H54 (cell line): ENCODE measurements around the gene BCCIP.
A peak's percentile ranks its signal among the peaks of the same experiment; 100 is the strongest.

Experiments used
- DNase-seq: peaks from one replicate; pipeline ENCODE4 v3.0.0; 2011; ENCODE audit warnings: low spot score, mixed read lengths; ENCODE audit not compliant: insufficient read length
- FAIRE-seq: peaks from 3 replicates; lab custom pipeline; 2011; peaks lifted over from hg19 to GRCh38; lab: Jason Lieb, UNC
- POLR2A ChIP-seq: IDR thresholded peaks from 2 replicates; pipeline ENCODE4 v1.6.1; 2011; ENCODE audit warnings: low read depth, mild to moderate bottlenecking, low read length

Gene BCCIP

GRCh38 chr10:125822878-125823662 lies at the start of gene BCCIP, which contains the start of gene UROS:
TSS of gene BCCIP (plus strand) at chr10:125823546. CDS start at chr10:125823558, 12 bp downstream.
TSS of gene UROS (minus strand) at chr10:125823258. CDS start at chr10:125816499, 6,759 bp downstream.
- DNase-seq (peak; percentile 64), FAIRE-seq (no peak)
- TF ChIP-seq POLR2A: peak; percentile 62

DNA sequence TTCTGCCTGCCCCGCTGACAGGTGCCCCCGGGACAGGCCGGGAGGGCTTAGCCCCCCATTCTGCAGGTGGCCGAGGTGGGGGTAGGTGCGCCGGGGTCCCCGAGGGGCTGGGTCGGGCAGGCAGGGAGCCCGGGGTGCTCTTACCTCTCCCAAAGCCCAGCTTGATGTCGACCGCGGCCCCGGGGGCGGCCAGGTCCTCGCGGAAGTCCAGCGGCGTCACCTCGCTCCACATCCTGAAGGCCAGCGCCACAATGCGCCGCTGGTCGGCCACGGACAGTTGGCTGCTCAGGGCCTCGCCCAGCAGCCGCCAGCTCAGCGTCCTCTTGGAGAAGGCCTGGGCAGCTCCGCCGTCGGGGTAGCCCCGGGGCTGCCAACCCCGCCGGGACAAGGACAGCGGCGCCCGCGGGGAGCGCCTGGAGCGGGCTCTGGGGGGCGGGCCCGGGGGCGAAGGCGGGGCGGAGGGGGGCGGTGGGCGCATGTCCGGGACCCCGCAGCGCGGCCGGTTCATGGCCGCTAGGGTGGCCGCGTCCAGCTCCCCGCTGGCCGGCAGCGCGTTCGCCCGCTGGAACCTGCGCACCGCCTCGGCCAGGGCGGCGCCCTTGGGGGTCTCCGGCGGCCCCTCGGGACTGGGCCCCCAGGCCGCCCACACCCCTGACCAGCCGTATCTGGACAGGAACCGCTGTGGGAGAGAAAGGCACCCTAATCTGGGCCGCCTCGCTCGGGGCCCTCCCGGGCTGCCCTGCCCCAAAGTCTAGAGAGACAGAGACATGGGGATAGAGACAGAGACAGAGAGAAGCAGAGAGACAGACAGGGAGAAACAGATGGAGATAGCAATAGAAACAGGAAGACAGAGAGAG lies 49.4 kb upstream of the BCCIP start:
- DNase-seq (no peak), FAIRE-seq (no peak)
- TF ChIP-seq POLR2A: no peak

DNA sequence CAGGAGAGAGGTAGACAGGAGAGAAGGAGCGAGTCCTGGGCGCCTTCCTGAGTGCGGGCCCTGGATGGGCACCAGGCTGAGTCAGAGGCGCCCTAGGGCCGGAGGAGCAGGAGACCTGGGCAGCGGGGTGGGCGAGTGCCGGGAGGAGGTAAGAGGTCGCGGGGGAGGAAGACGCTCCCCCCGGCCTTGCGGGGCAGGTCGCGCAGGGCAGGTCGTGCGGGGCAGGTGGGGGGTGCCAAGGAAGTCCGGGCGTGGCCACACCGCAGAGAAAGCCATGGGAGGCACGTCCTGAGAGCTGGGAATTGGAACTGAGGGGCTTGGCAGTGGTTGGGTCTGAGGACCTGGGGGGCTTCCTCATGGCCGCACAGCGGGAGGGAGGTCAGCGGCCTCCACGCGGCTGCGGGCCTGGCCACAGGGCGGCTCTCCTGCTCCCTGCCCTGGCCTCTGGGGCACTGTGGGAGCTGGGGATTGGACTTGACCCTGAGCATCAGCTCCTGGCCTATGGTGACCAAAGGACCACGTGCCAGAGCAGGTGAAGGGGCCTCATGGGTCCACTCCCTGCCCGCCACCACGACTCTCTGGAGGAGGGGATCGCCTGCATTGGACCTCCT lies 48.7 kb upstream of the BCCIP start:
- no peak for TF ChIP-seq POLR2A
- no peak for FAIRE-seq
- no peak for DNase-seq

GRCh38 chr10:125775491-125776106 lies 47.7 kb upstream of the BCCIP start, which contains the start of gene MMP21:
TSS of gene MMP21 (minus strand) at chr10:125775821. CDS start at chr10:125775821, 0 bp downstream.
- no peak for TF ChIP-seq POLR2A
- FAIRE-seq (no peak), DNase-seq (no peak)

- DNase-seq (no peak), FAIRE-seq (no peak)
- no peak for TF ChIP-seq POLR2A
These were observed 45.5 kb upstream of the BCCIP start for GRCh38 chr10:125777806-125778205.

- FAIRE-seq (no peak), DNase-seq (no peak)
- TF ChIP-seq POLR2A: no peak
These were observed 44.8 kb upstream of the BCCIP start for GRCh38 chr10:125778556-125778955.

GRCh38 chr10:125779403-125780327 lies 43.7 kb upstream of the BCCIP start:
- no peak for TF ChIP-seq POLR2A
- FAIRE-seq (no peak), DNase-seq (no peak)

DNA sequence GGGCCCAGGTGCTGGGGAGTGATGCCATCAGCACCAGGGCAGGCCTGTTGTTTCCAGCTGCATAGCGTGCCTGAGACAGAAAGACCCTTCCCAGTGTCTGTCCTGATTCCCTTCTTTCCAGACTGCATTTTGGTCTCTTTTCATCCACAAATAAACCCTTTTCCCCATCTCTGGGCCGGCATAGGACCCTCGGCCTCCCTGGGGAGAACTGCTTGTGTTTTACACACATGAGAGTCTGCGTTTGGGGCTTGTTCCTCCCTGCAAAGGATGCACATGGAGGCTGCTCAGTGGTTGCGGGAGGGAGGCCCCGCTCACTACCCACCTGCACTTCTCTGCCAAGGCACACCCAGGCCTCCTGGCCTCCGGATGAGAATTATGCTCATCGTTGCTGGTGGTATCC lies 42.0 kb upstream of the BCCIP start:
- TF ChIP-seq POLR2A: no peak
- FAIRE-seq (no peak), DNase-seq (no peak)

DNA sequence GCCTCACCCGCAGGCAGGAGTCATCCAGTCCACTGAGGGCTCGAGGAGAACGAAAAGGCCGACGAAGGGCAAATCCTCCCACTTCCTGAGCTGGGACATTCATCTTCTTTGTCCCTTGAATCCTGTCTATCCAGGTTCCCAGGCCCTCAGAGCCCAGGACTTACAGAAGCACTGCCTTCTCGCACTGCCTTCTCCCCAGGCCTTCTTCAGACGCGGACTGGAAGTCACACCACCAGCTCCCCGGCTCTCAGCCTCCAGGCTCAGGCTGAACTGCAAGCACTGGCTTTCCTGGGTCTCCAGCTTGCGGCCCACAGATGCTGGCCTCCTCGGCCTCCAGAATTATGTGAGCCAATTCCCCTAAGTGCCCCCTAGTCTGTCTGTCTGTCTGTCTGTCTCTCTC lies 41.3 kb upstream of the BCCIP start:
- TF ChIP-seq POLR2A: no peak
- FAIRE-seq: no peak
- DNase-seq: no peak

DNA sequence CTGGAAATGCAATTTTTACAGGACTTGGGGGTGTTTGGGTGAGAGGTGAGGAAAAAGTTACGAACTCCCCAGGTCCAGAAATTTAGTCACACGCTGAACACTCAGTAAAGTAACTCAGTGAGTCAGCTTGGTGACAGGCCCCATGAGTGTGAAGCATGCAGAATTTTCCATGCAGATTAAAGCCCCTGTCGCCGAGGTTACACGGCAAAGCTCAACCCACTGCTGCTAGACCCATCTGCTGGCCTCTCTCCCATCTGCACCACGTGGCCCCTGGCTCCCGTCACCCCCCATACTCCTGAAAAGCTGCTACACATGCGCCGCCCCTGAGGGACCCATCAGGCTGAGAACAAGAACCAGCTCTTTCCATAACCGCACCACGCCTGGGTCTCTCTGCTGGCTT lies 40.7 kb upstream of the BCCIP start:
- FAIRE-seq (no peak), DNase-seq (no peak)
- TF ChIP-seq POLR2A: no peak

GRCh38 chr10:125783408-125783807 lies 39.9 kb upstream of the BCCIP start:
- TF ChIP-seq POLR2A: no peak
- FAIRE-seq (no peak), DNase-seq (no peak)

- TF ChIP-seq POLR2A: no peak
- DNase-seq: no peak
- no peak for FAIRE-seq
These were observed 39.4 kb upstream of the BCCIP start for GRCh38 chr10:125783957-125784356.
